ENCODE measurements around the gene SPOPL.
"Not testable (repeated sequence)": the region's sequence is repeated elsewhere in the genome, so short reads cannot be mapped to it uniquely, and the experiment has no call there.

Gene SPOPL

GRCh38 chr2:138544206-138544605, 42.6 kb downstream of the SPOPL start:
- not testable (repeated sequence) for H3K36me3 ChIP-seq (ENCODE audit: control insufficient read depth, insufficient read depth, low read length); H3K4me1 ChIP-seq (ENCODE audit: control insufficient read depth, insufficient read depth, low read length); H3K27ac ChIP-seq (ENCODE audit: low read depth, low read length); H3K9ac ChIP-seq (ENCODE audit: low read length); H3K27me3 ChIP-seq (ENCODE audit: control insufficient read depth, insufficient read depth, low read length); H3K4me3 ChIP-seq (ENCODE audit: low read length)

GRCh38 chr2:138548796-138549195, 47.2 kb downstream of the SPOPL start:
- H3K27ac ChIP-seq (ENCODE audit: low read depth, low read length): no peak overlapping the region

GRCh38 chr2:138550172-138550571, 48.6 kb downstream of the SPOPL start:
- Histone ChIP-seq H3K4me3 (ENCODE audit: low read length) (no peak overlapping the region), H3K4me1 (ENCODE audit: control insufficient read depth, insufficient read depth, low read length) (no peaks in the 10 kb centered on the region), H3K27ac (ENCODE audit: low read depth, low read length) (no peak overlapping the region), H3K9ac (ENCODE audit: low read length) (no peak overlapping the region), H3K27me3 (ENCODE audit: control insufficient read depth, insufficient read depth, low read length) (no peaks in the 10 kb centered on the region), H3K36me3 (ENCODE audit: control insufficient read depth, insufficient read depth, low read length) (no peaks in the 10 kb centered on the region)

More at GRCh38 chr2:138548796-138549195, 47.2 kb downstream of the SPOPL start:
- no peaks in the 10 kb centered on the region for H3K4me1 ChIP-seq (ENCODE audit: control insufficient read depth, insufficient read depth, low read length)
- no peaks in the 10 kb centered on the region for H3K36me3 ChIP-seq (ENCODE audit: control insufficient read depth, insufficient read depth, low read length)
- no peak overlapping the region for H3K4me3 ChIP-seq (ENCODE audit: low read length)
- H3K9ac ChIP-seq (ENCODE audit: low read length): no peak overlapping the region
- no peaks in the 10 kb centered on the region for H3K27me3 ChIP-seq (ENCODE audit: control insufficient read depth, insufficient read depth, low read length)

- Histone ChIP-seq H3K36me3 (ENCODE audit: control insufficient read depth, insufficient read depth, low read length) (no peaks in the 10 kb centered on the region), H3K4me1 (ENCODE audit: control insufficient read depth, insufficient read depth, low read length) (no peaks in the 10 kb centered on the region), H3K4me3 (ENCODE audit: low read length) (no peak overlapping the region), H3K27me3 (ENCODE audit: control insufficient read depth, insufficient read depth, low read length) (no peaks in the 10 kb centered on the region), H3K27ac (ENCODE audit: low read depth, low read length) (no peak overlapping the region), H3K9ac (ENCODE audit: low read length) (no peak overlapping the region)
These were observed 49.2 kb downstream of the SPOPL start for GRCh38 chr2:138550670-138551287.

GRCh38 chr2:138554123-138554522, 52.6 kb downstream of the SPOPL start:
- H3K4me3 ChIP-seq (ENCODE audit: low read length): no peak overlapping the region
- no peaks in the 10 kb centered on the region for H3K27me3 ChIP-seq (ENCODE audit: control insufficient read depth, insufficient read depth, low read length)
- H3K36me3 ChIP-seq (ENCODE audit: control insufficient read depth, insufficient read depth, low read length): no peaks in the 10 kb centered on the region
- no peak overlapping the region for H3K9ac ChIP-seq (ENCODE audit: low read length)
- H3K4me1 ChIP-seq (ENCODE audit: control insufficient read depth, insufficient read depth, low read length): no peaks in the 10 kb centered on the region
- no peak overlapping the region for H3K27ac ChIP-seq (ENCODE audit: low read depth, low read length)

GRCh38 chr2:138559641-138560040, 58.1 kb downstream of the SPOPL start:
- Histone ChIP-seq H3K27me3 (ENCODE audit: control insufficient read depth, insufficient read depth, low read length) (no peaks in the 10 kb centered on the region), H3K36me3 (ENCODE audit: control insufficient read depth, insufficient read depth, low read length) (peaks cover 4% of the 10 kb centered on the region), H3K4me1 (ENCODE audit: control insufficient read depth, insufficient read depth, low read length) (no peaks in the 10 kb centered on the region), H3K4me3 (ENCODE audit: low read length) (no peak overlapping the region), H3K9ac (ENCODE audit: low read length) (no peak overlapping the region), H3K27ac (ENCODE audit: low read depth, low read length) (no peak overlapping the region)

GRCh38 chr2:138564586-138565229, 63.1 kb downstream of the SPOPL start:
- Histone ChIP-seq H3K27ac (ENCODE audit: low read depth, low read length) (no peak overlapping the region), H3K36me3 (ENCODE audit: control insufficient read depth, insufficient read depth, low read length) (peaks cover 15% of the 10 kb centered on the region), H3K4me3 (ENCODE audit: low read length) (no peak overlapping the region), H3K27me3 (ENCODE audit: control insufficient read depth, insufficient read depth, low read length) (no peaks in the 10 kb centered on the region), H3K9ac (ENCODE audit: low read length) (no peak overlapping the region), H3K4me1 (ENCODE audit: control insufficient read depth, insufficient read depth, low read length) (no peaks in the 10 kb centered on the region)

- Histone ChIP-seq H3K4me3 (ENCODE audit: low read length) (no peak overlapping the region), H3K36me3 (ENCODE audit: control insufficient read depth, insufficient read depth, low read length) (peaks cover 15% of the 10 kb centered on the region), H3K9ac (ENCODE audit: low read length) (no peak overlapping the region), H3K4me1 (ENCODE audit: control insufficient read depth, insufficient read depth, low read length) (no peaks in the 10 kb centered on the region), H3K27me3 (ENCODE audit: control insufficient read depth, insufficient read depth, low read length) (no peaks in the 10 kb centered on the region), H3K27ac (ENCODE audit: low read depth, low read length) (no peak overlapping the region)
These were observed 63.6 kb downstream of the SPOPL start for GRCh38 chr2:138565230-138565598.

- Histone ChIP-seq H3K4me1 (ENCODE audit: control insufficient read depth, insufficient read depth, low read length) (no peaks in the 10 kb centered on the region), H3K36me3 (ENCODE audit: control insufficient read depth, insufficient read depth, low read length) (peaks cover 3% of the 10 kb centered on the region), H3K27ac (ENCODE audit: low read depth, low read length) (no peak overlapping the region), H3K27me3 (ENCODE audit: control insufficient read depth, insufficient read depth, low read length) (no peaks in the 10 kb centered on the region), H3K4me3 (ENCODE audit: low read length) (no peak overlapping the region), H3K9ac (ENCODE audit: low read length) (no peak overlapping the region)
These were observed 70.7 kb downstream of the SPOPL start for GRCh38 chr2:138572318-138572717.

GRCh38 chr2:138577066-138577465, 75.5 kb downstream of the SPOPL start:
- Histone ChIP-seq H3K36me3 (ENCODE audit: control insufficient read depth, insufficient read depth, low read length) (peaks cover 3% of the 10 kb centered on the region), H3K4me1 (ENCODE audit: control insufficient read depth, insufficient read depth, low read length) (no peaks in the 10 kb centered on the region), H3K4me3 (ENCODE audit: low read length) (no peak overlapping the region), H3K27ac (ENCODE audit: low read depth, low read length) (no peak overlapping the region), H3K27me3 (ENCODE audit: control insufficient read depth, insufficient read depth, low read length) (no peaks in the 10 kb centered on the region), H3K9ac (ENCODE audit: low read length) (no peak overlapping the region)

GRCh38 chr2:138579556-138579955, 78.0 kb downstream of the SPOPL start:
- Histone ChIP-seq H3K36me3 (ENCODE audit: control insufficient read depth, insufficient read depth, low read length) (no peaks in the 10 kb centered on the region), H3K9ac (ENCODE audit: low read length) (no peak overlapping the region), H3K4me3 (ENCODE audit: low read length) (no peak overlapping the region), H3K4me1 (ENCODE audit: control insufficient read depth, insufficient read depth, low read length) (no peaks in the 10 kb centered on the region), H3K27me3 (ENCODE audit: control insufficient read depth, insufficient read depth, low read length) (no peaks in the 10 kb centered on the region), H3K27ac (ENCODE audit: low read depth, low read length) (no peak overlapping the region)

GRCh38 chr2:138581909-138582308, 80.3 kb downstream of the SPOPL start:
- H3K4me1 ChIP-seq (ENCODE audit: control insufficient read depth, insufficient read depth, low read length): no peaks in the 10 kb centered on the region
- H3K9ac ChIP-seq (ENCODE audit: low read length): no peak overlapping the region
- no peak overlapping the region for H3K27ac ChIP-seq (ENCODE audit: low read depth, low read length)
- H3K27me3 ChIP-seq (ENCODE audit: control insufficient read depth, insufficient read depth, low read length): no peaks in the 10 kb centered on the region
- H3K4me3 ChIP-seq (ENCODE audit: low read length): no peak overlapping the region
- H3K36me3 ChIP-seq (ENCODE audit: control insufficient read depth, insufficient read depth, low read length): no peaks in the 10 kb centered on the region

GRCh38 chr2:138589663-138590062, 88.1 kb downstream of the SPOPL start:
- H3K27ac ChIP-seq (ENCODE audit: low read depth, low read length): no peak overlapping the region
- H3K27me3 ChIP-seq (ENCODE audit: control insufficient read depth, insufficient read depth, low read length): no peaks in the 10 kb centered on the region
- no peak overlapping the region for H3K9ac ChIP-seq (ENCODE audit: low read length)
- no peaks in the 10 kb centered on the region for H3K36me3 ChIP-seq (ENCODE audit: control insufficient read depth, insufficient read depth, low read length)
- H3K4me3 ChIP-seq (ENCODE audit: low read length): no peak overlapping the region
- H3K4me1 ChIP-seq (ENCODE audit: control insufficient read depth, insufficient read depth, low read length): no peaks in the 10 kb centered on the region

All from rectal smooth muscle tissue (tissue), 1 donor.